ENCODE measurements around the gene PRELID2.
"Not testable (repeated sequence)": the region's sequence is repeated elsewhere in the genome, so short reads cannot be mapped to it uniquely, and the experiment has no call there.

Gene PRELID2

DNA sequence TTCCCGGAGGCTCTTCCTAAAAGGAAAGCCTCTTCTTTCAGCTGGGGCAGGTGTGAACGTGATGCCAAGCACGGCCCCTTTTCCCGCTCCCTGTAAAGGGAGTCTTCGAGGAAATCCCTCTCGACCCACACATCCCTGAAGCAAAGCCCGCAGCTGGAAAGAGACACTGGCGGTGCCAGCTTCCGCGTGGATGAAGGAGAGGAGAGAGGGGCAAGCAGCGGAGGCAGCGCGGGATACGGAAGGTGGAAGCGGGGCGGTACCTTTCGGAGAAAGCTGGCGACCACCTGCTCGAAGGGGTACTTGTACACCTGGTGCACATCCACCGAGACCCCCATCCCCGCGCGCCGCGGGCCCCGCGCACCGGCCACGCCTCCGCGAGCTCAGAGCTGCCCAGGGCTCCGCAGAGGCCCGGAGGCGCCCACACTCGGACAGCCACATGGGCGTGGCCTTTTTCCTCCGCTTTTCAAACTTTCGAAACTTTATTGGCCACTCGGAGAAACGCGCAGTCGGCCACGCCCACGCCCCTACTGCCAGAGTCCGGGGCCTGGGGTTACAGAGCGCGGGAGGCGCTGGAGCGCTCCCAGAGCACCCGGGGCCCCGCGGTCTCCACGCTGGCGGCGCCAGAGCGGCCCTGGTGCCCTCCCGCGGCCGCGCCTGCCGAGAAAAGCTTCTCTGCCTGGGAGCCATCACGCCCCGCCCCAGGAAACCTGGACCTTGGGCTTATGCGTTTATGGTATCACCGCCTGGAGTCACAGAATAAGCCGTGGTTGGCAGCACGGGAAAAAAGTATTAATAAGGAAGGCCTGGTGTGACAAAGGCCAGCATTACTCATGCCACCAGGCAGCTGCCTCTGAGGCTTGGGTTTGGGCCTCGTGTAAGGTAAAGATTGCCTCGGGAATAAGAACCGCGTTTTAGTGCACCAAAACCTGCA is at the start of gene PRELID2:
Gene PRELID2 (minus strand): TSS at position 426 of the 931 bp plus-strand sequence. CDS start 91 bp downstream, at position 335.
- DNase-seq, result peak; percentile 73 to 90

DNA sequence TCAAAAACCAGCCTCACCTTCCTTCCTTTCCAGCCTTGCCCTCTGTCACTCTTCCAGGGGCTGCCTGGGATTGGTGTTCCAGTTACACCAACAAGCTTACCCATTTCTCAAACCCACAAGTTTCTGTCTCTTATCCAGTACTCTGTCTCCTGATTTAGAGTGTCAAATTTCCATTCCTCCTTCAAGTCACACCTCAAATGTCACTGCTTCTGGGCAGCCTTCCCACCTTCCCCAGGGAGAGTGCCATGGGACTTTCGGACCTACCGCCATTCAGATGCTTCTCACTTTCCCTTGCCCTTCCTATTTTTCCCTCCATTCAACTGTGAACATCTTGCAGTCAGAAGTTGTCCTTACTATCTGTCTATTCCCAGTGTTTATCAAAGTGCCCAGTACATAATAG is 39.6 kb upstream of the PRELID2 start:
- DNase-seq, result no peak

DNA sequence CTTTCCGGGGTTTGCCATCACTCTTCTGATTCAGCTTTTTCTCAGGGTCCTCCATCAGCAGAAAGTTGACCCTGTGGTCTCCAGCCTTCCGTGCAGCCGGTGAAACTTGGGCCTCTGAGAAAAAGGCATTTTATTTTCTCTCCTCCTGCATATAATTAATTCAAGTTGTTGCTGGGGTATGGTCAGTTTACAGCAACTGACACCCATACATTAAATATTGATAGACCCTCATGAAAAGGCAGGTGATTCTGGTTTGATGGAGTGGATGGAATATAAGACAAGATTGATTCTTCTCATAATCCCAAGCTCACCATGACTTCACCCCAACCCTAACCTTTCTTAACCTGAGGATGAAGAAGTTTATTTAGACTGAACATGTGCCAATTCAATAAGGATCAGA is 37.8 kb upstream of the PRELID2 start, which contains the start of gene GRXCR2:
Gene GRXCR2 (minus strand): TSS at position 101 of the 400 bp plus-strand sequence. CDS start 46 bp downstream, at position 55.
- no peak for DNase-seq

DNA sequence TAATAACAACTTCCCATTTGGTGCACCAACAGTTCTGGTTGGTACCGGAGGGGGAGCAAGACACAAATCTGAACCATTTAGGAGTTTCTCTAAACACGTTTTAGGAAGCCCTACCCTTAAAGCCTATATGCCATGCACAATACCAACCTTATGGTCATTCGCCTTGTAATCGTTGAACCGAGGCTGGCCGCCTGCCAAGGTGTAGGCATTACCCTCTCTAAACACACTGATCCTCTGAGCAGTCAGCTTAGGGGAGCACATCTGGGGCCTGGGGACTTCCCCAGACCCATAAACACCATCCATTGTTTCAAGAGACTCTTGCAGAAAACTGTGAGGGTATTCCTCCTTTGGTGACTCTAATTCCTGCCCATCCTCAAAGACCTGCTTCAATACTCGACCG is 37.3 kb upstream of the PRELID2 start:
- DNase-seq, result peak; percentile 87 to 96

DNA sequence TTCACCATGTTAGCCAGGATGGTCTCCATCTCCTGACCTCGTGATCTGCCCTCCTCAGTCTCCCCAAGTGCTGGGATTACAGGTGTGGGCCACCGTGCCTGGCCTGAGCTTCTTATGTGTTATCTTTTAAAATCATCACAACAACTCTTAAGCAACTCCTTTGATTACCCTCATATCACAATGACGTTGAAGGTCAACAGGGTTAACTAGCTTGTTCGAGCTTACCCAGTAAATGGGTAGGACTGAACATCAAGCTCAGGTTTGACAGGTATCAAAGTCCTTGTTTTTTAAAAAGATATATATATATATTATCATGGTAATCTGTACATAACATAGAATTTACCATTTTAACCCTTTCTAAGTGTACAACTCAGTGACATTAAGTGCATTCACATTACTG is 34.6 kb upstream of the PRELID2 start:
- no peak for DNase-seq

- no peak for DNase-seq
Observed at GRCh38 chr5:145867806-145868205, 32.7 kb upstream of the PRELID2 start.

- DNase-seq, result not testable (repeated sequence)
Observed at GRCh38 chr5:145864432-145864831, 29.3 kb upstream of the PRELID2 start.

- no peak for DNase-seq
Observed at GRCh38 chr5:145863003-145863402, 27.9 kb upstream of the PRELID2 start.

GRCh38 chr5:145859897-145860296 is 24.8 kb upstream of the PRELID2 start:
- DNase-seq, result peak; percentile 25 to 45

DNA sequence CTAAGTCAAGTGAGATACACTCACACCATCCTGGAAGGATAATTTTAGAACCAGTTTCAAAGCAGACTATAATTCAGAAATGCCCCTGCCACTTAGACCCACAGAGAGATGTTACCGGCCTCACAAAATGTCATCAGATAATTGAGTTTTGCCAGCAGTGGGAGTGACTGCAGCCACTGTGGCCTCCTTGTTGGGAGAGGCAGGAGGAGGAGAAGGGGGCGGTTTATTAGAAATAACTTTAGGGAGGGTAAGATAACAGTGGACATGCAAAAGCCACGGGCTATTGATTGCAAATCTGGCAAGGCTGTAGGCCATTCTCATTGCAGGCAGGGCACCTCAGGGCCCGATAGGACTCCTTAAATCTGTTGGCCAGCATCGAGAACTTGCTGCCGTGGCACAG is 24.3 kb upstream of the PRELID2 start:
- no peak for DNase-seq

- DNase-seq, result no peak
Observed at GRCh38 chr5:145858959-145859358, 23.8 kb upstream of the PRELID2 start.

DNA sequence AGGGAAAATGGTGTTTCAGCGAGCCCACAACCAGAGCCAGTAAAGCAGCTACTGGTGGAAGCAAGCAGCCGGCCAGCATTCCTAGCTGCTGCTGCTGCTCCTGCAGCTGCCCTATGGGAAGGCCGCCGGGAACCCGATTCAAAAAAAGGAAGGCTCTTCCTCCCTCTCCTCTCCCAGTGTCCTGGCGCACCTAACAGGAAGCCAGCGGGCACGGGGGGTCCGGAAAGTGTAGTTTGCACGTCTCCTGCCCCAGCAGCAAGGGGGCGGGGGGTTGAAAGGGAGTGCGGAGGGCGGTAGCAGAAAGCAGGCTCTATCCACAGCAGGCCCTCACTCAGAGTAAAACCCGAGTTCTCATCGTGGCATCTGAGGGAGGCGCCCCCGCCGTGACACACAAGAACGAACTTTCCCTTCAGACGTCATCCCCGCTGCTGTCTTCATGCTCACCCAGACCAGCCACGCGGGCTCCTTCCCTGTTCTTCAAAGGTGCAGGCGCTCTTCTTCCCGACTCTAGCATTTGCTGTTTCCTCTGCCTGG is 21.2 kb upstream of the PRELID2 start:
- DNase-seq, result no peak

- DNase-seq, result no peak
Observed at GRCh38 chr5:145855763-145856267, 20.7 kb upstream of the PRELID2 start.

GRCh38 chr5:145854651-145855258 is 19.6 kb upstream of the PRELID2 start:
- no peak for DNase-seq

DNA sequence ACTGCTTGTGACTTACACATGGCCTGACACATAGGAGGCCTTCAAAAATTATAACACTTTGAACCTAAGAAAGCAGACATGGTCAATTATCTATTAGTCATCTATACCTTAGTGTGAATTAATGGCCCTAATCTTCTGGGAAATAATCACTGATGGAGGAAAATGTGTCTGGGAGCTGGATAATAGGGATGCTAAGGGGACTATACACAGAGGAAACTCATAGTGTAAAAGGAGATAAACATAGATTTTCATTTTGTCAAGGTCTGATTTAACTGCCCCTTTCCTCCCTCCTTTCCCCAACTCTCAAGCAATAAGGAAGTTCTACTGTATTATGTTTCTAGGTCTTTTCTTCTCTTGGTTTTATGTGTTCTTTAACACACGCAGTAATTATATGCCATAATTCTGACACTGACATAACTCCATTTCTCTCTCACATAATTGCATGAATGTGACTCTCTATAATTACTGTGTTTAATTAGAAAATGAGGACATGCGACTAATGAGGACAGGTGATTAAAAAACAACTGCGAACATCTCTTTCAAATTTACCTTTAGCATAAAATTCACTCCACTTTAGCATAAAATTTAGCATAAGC is 18.7 kb upstream of the PRELID2 start:
- no peak for DNase-seq

DNA sequence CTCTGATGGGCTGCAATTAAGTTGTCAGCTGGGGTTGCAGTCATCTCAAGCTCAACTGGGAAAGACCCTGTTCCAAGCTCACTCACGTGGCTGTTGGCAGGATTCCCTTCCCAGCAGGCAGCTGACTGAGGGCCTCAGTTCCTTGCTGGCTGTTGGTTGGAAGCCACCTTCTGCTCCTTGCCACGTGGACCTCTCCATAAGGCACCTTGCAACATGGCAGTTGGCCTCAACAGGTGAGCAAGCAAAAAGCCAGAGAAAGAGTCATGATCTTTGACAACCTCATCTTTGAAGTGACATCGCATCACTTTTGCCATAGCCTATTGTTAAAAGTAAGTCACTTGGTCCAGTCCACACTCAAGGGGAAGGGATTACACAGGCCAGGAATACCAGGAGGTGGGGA is 17.8 kb upstream of the PRELID2 start:
- DNase-seq, result no peak

DNA sequence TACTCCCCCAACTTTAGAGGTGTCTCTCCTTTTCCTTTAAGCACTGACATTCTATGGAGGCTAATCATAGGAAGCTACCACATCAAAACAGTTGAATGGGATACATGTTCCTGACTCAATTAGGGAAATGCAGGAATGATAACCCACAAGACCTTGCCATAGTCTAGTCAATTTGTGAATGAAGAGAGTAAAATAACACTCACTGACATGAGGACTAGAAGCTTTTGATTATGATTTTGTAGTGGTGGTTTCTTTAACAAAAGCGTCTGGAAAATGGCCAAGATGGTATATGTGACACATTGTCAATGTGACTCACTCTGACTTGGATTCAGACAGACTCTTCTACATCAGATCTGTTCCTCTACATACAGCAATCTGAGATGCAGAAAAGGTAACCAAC is 13.7 kb upstream of the PRELID2 start:
- no peak for DNase-seq

GRCh38 chr5:145847499-145848497 is 12.7 kb upstream of the PRELID2 start:
- DNase-seq, result no peak

GRCh38 chr5:145846081-145846480 is 10.9 kb upstream of the PRELID2 start:
- DNase-seq, result no peak

DNA sequence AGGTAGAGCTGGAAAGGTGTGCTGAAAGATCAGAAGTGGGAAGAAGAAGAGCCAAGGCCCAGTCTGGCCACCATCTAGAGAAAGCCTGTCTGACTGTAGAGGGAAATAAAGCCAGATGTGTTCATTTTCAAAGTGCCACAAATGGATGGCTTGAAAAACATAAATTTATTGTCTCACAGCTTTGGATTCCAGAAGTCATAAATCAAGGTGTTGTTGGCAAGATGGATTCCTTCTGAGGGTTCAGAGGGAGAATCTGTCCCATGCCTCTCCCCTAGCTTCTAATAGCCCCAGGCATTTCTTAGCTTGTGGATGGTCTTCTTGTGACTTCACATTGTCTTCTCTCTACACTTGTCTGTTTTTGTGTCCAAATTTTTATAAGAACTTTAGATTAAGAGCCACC is 6.2 kb upstream of the PRELID2 start:
- no peak for DNase-seq

GRCh38 chr5:145840458-145841132 is 5.5 kb upstream of the PRELID2 start:
- no peak for DNase-seq

Measured in NCI-H524 (cell line).